ENCODE measurements around the gene TAP2. TPM values are rescaled to one million over a fixed set of nuclear protein-coding genes. Genes with fewer than 3 reads are reported as not detected.

TAP2 gene
- total and polyA plus RNA-seq, 2 of the 13 experiments (the other 11 are each of a cell fraction or from before 2014, with no cell fraction given) = 10.3 to 17.6 TPM

DNA sequence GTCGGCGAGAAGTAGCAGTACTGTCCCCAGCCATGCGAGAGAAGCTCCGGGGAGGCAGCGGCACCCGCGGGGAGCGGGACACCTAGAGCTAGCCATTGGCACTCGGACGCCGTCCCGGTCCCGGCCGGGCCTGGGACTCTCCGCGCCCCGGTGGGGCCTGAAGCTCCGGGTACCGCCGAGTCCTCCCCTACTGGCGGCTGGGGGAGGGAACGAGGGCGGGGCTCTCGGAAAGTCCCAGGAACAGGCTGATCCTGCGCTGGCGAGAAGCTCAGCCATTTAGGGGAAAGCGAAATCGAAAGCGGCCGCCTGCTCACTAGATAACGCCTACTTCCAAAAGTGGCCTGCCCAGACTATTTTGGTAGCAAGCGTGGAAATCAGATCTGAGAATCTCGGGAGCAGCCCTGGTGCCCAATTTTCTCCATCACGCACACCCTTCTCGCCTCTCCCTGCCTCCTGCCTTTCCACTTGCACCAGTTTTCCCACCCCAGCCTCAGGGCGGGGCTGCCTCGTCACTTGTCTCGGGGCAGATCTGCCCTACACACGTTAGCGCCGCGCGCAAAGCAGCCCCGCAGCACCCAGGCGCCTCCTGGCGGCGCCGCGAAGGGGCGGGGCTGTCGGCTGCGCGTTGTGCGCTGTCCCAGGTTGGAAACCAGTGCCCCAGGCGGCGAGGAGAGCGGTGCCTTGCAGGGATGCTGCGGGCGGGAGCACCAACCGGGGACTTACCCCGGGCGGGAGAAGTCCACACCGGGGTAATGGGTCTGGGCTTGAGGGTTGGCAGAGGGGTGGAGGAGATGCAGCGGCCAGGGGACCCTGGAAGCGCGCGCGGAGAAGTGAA lies 15.2 kb upstream of the TAP2 start, which contains the start of the genes PSMB9 and TAP1 (continued):
- TF ChIP-seq, protein P1, sequence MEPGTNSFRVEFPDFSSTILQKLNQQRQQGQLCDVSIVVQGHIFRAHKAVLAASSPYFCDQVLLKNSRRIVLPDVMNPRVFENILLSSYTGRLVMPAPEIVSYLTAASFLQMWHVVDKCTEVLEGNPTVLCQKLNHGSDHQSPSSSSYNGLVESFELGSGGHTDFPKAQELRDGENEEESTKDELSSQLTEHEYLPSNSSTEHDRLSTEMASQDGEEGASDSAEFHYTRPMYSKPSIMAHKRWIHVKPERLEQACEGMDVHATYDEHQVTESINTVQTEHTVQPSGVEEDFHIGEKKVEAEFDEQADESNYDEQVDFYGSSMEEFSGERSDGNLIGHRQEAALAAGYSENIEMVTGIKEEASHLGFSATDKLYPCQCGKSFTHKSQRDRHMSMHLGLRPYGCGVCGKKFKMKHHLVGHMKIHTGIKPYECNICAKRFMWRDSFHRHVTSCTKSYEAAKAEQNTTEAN (CRISPR knock-in tag; conservative IDR thresholded peaks at IDR 0.05) = no peak; the same call in 1 of the 2 replicates
- no peak for TF ChIP-seq LRRFIP1 (CRISPR knock-in tag; conservative IDR thresholded peaks at IDR 0.05)
- TF ChIP-seq SPEN (CRISPR knock-in tag; IDR thresholded peaks at IDR 0.05; ENCODE audit: low read depth) = peak; percentile 83
- TF ChIP-seq ATF7 (IDR thresholded peaks at IDR 0.05) = no peak
- TF ChIP-seq ATF7 (CRISPR knock-in tag; IDR thresholded peaks at IDR 0.05) = no peak; the same call in 1 of the 2 replicates
- TF ChIP-seq MEIS1 (CRISPR knock-in tag; IDR thresholded peaks at IDR 0.05; ENCODE audit: borderline replicate concordance) = no peak; the same call in 1 of the 2 replicates
- 0 out of 2 replicates have a peak, but pooled peaks have one; percentile 74 for TF ChIP-seq ZNF44 (CRISPR knock-in tag; IDR thresholded peaks at IDR 0.05)
- TF ChIP-seq, protein P2, sequence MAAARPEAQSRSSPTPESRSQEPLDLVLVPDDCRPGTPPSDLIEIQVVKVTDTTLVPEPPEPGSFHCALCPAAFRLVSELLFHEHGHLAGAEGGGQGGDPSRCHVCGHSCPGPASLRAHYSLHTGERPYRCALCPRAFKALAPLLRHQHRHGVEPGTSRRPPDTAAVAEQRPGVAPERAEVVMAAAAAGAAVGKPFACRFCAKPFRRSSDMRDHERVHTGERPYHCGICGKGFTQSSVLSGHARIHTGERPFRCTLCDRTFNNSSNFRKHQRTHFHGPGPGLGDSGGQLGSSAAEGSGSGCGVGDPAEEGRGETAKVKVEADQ (CRISPR knock-in tag; IDR thresholded peaks at IDR 0.05; ENCODE audit: borderline replicate concordance) = peak; percentile 53; the same call in 1 of the 2 replicates
- peak; percentile 93 for TF ChIP-seq KLF12 (CRISPR knock-in tag; IDR thresholded peaks at IDR 0.05; ENCODE audit: borderline replicate concordance)
- peak; percentile 74; the same call in 1 of the 2 replicates for TF ChIP-seq SNAPC5 (CRISPR knock-in tag; IDR thresholded peaks at IDR 0.05; ENCODE audit: borderline replicate concordance)
- TF ChIP-seq AHR (CRISPR knock-in tag; IDR thresholded peaks at IDR 0.05) = no peak
- no peak; the same call in 1 of the 2 replicates for TF ChIP-seq ZNF746 (CRISPR knock-in tag; IDR thresholded peaks at IDR 0.05)
- TF ChIP-seq RAD21 (CRISPR knock-in tag; IDR thresholded peaks at IDR 0.05) = peak; percentile 94
- TF ChIP-seq SRSF9 (IDR thresholded peaks at IDR 0.05; ENCODE audit: borderline replicate concordance, insufficient read depth, low read depth, low read length, poor library complexity, severe bottlenecking) = no peak
- TF ChIP-seq, protein P3, sequence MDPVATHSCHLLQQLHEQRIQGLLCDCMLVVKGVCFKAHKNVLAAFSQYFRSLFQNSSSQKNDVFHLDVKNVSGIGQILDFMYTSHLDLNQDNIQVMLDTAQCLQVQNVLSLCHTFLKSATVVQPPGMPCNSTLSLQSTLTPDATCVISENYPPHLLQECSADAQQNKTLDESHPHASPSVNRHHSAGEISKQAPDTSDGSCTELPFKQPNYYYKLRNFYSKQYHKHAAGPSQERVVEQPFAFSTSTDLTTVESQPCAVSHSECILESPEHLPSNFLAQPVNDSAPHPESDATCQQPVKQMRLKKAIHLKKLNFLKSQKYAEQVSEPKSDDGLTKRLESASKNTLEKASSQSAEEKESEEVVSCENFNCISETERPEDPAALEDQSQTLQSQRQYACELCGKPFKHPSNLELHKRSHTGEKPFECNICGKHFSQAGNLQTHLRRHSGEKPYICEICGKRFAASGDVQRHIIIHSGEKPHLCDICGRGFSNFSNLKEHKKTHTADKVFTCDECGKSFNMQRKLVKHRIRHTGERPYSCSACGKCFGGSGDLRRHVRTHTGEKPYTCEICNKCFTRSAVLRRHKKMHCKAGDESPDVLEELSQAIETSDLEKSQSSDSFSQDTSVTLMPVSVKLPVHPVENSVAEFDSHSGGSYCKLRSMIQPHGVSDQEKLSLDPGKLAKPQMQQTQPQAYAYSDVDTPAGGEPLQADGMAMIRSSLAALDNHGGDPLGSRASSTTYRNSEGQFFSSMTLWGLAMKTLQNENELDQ (CRISPR knock-in tag; IDR thresholded peaks at IDR 0.05; ENCODE audit: borderline replicate concordance) = no peak
- no peak for TF ChIP-seq HHEX (CRISPR knock-in tag; IDR thresholded peaks at IDR 0.05)
- no peak for TF ChIP-seq ATRX (CRISPR knock-in tag; IDR thresholded peaks at IDR 0.05; ENCODE audit: borderline replicate concordance)
- peak; percentile 93 for TF ChIP-seq KLF9 (CRISPR knock-in tag; IDR thresholded peaks at IDR 0.05; ENCODE audit: low read depth)
- TF ChIP-seq ZNF343 (CRISPR knock-in tag; IDR thresholded peaks at IDR 0.05) = no peak
- TF ChIP-seq ZNF740 (CRISPR knock-in tag; IDR thresholded peaks at IDR 0.05) = peak; percentile 28; the same call in 1 of the 2 replicates
